ENCODE measurements around the gene SNCAIP. TPM values are rescaled to one million over a fixed set of nuclear protein-coding genes. Genes with fewer than 3 reads are reported as not detected.
A peak's percentile ranks its signal among the peaks of the same experiment; 100 is the strongest.

SNCAIP gene
- total and polyA plus RNA-seq, 4 donors = 3.6 to 14.7 (median 9.0) TPM

- no peak for ATAC-seq (ENCODE audit: low FRiP score)
- intact Hi-C loops (cut with DNase I) = no loop called here
- WGBS, 2 donors = 48 to 59% methylated on average over 2 of the region's 2 CpGs
Measured at GRCh38 chr5:122306461-122306860, 5.6 kb upstream of the SNCAIP start.

DNA sequence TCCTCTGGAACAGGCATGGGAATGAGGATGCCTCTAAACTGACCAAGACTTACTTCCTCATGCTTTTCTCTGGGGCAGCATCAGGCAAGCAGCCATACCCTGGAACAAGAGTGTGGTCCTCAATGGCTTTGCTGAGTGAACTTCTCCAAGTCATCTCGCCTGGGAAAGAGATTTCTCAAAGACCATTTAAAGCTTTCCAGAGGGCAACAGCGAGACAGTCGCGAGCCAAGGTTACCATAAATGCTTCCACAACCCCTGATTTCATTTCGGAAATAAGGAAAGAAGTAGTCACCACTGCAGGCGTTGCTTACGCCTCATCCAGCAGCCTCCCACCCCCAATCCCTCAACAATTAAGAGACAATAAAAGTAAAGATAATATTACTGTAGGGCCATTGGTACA lies 1.1 kb upstream of the SNCAIP start:
- no peaks in the 10 kb centered on the region for H3K4me1 ChIP-seq (ENCODE audit: control insufficient read depth in 1 of 2, insufficient read depth in 2 of 2, low read length in 2 of 2)
- peak in 1 of 2 donors; percentile 44 for DNase-seq
- H3K27me3 ChIP-seq (ENCODE audit: control insufficient read depth in 1 of 2, insufficient read depth in 2 of 2, low read length in 1 of 2) = no peaks in the 10 kb centered on the region
- no peaks in the 10 kb centered on the region for H3K36me3 ChIP-seq (ENCODE audit: control insufficient read depth in 1 of 2, insufficient read depth in 2 of 2, low read length in 1 of 2)
- H3K4me3 ChIP-seq (ENCODE audit: low read length in 2 of 2) = peak overlapping the region; percentile 69 to 81
- WGBS, 2 donors = 9 to 11% methylated on average over 7 of the region's 7 CpGs
- H3K9me3 ChIP-seq (ENCODE audit: control insufficient read depth, low read length) = no peaks in the 10 kb centered on the region
- ATAC-seq (ENCODE audit: low FRiP score) = peak; percentile 55
- H3K27ac ChIP-seq (ENCODE audit: low read depth in 1 of 2, low read length in 2 of 2) = peak overlapping the region; percentile 32 to 34
- intact Hi-C loops (cut with DNase I) = loop anchor here (5.0 to 10.0 kb wide), 5 partner anchors 104 to 194 kb away; no protein-coding TSS in a partner anchor

More at GRCh38 chr5:122306461-122306860, 5.6 kb upstream of the SNCAIP start:
- Histone ChIP-seq H3K36me3 (ENCODE audit: control insufficient read depth in 1 of 2, insufficient read depth in 2 of 2, low read length in 1 of 2) (no peaks in the 10 kb centered on the region), H3K4me1 (ENCODE audit: control insufficient read depth in 1 of 2, insufficient read depth in 2 of 2, low read length in 2 of 2) (no peaks in the 10 kb centered on the region), H3K9me3 (ENCODE audit: control insufficient read depth, low read length) (no peaks in the 10 kb centered on the region), H3K27ac (ENCODE audit: low read depth in 1 of 2, low read length in 2 of 2) (no peak overlapping the region), H3K4me3 (ENCODE audit: low read length in 2 of 2) (no peak overlapping the region), H3K27me3 (ENCODE audit: control insufficient read depth in 1 of 2, insufficient read depth in 2 of 2, low read length in 1 of 2) (no peaks in the 10 kb centered on the region)
- no peak for DNase-seq

GRCh38 chr5:122311497-122311960 lies 508 bp upstream of the SNCAIP start:
- Histone ChIP-seq H3K27ac (ENCODE audit: low read depth in 1 of 2, low read length in 2 of 2) (peak overlapping the region; percentile 22 to 34), H3K4me1 (ENCODE audit: control insufficient read depth in 1 of 2, insufficient read depth in 2 of 2, low read length in 2 of 2) (no peaks in the 10 kb centered on the region), H3K9me3 (ENCODE audit: control insufficient read depth, low read length) (no peaks in the 10 kb centered on the region), H3K27me3 (ENCODE audit: control insufficient read depth in 1 of 2, insufficient read depth in 2 of 2, low read length in 1 of 2) (no peaks in the 10 kb centered on the region), H3K4me3 (ENCODE audit: low read length in 2 of 2) (peak overlapping the region; percentile 69 to 81), H3K36me3 (ENCODE audit: control insufficient read depth in 1 of 2, insufficient read depth in 2 of 2, low read length in 1 of 2) (no peaks in the 10 kb centered on the region)
- DNase-seq (peak; percentile 46 to 79), ATAC-seq (ENCODE audit: low FRiP score) (peak; percentile 8)
- intact Hi-C loops (cut with DNase I) = loop anchor here (5.0 to 10.0 kb wide), 5 partner anchors 103 to 193 kb away; no protein-coding TSS in a partner anchor
- WGBS, 2 donors = 0 to 2% methylated on average over 25 to 33 of the region's 33 CpGs

DNA sequence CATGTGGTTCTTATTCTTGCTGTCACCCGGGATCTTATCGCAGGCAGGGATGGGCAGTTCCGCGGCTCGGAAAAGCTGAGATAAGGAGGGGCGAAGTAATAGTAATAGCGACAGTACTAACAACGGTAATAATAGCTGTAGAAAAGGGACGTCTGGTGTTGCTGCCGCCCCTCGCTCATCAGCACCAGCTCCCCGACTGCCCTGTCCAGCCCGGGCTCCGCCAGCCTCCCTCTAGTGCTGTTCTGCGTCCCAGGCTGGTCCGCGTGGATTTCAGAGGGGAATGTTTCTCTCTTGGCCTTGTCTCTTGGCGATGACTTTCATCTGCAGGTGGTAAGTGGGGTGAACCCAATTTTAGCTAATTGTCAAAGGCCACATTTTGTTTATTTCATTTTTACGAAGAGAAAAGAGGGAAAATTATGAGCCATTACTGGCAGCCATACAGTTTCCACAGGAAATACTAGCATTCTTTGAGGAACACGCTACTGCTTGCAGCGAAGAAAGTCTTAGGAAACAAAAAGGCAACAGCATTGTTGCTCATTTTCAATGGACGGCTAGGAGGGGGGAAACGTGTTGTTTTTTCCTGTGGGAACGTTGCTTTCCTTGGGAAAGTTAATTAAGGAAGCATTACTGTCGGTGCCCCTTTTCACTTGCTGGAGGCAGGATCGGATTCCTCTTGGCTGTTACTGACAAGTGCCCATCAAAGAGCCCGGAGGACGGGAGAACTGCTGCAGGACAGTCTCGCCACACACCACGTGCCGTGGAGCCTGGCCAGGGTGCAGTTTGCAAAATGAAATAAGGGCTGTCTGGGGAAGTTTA lies 762 bp downstream of the SNCAIP start:
- WGBS, 2 donors = 1% methylated on average over 31 of the region's 31 CpGs
- Histone ChIP-seq H3K27ac (ENCODE audit: low read depth in 1 of 2, low read length in 2 of 2) (peak overlapping the region; percentile 76), H3K9me3 (ENCODE audit: control insufficient read depth, low read length) (no peaks in the 10 kb centered on the region), H3K4me3 (ENCODE audit: low read length in 2 of 2) (peak overlapping the region; percentile 69 to 81), H3K4me1 (ENCODE audit: control insufficient read depth in 1 of 2, insufficient read depth in 2 of 2, low read length in 2 of 2) (no peaks in the 10 kb centered on the region), H3K36me3 (ENCODE audit: control insufficient read depth in 1 of 2, insufficient read depth in 2 of 2, low read length in 1 of 2) (no peaks in the 10 kb centered on the region), H3K27me3 (ENCODE audit: control insufficient read depth in 1 of 2, insufficient read depth in 2 of 2, low read length in 1 of 2) (no peaks in the 10 kb centered on the region)
- DNase-seq = peak; percentile 55 to 83
- ATAC-seq (ENCODE audit: low FRiP score) = peak; percentile 71
- intact Hi-C loops (cut with DNase I) = loop anchor here (5.0 to 10.0 kb wide), 5 partner anchors 102 to 192 kb away; no protein-coding TSS in a partner anchor

GRCh38 chr5:122314036-122314435 lies 2.0 kb downstream of the SNCAIP start:
- DNase-seq (no peak), ATAC-seq (ENCODE audit: low FRiP score) (no peak)
- 87 to 92% methylated on average over 2 of the region's 2 CpGs for WGBS, 2 donors
- Histone ChIP-seq H3K4me3 (ENCODE audit: low read length in 2 of 2) (no peak overlapping the region), H3K27ac (ENCODE audit: low read depth in 1 of 2, low read length in 2 of 2) (no peak overlapping the region), H3K36me3 (ENCODE audit: control insufficient read depth in 1 of 2, insufficient read depth in 2 of 2, low read length in 1 of 2) (no peaks in the 10 kb centered on the region), H3K9me3 (ENCODE audit: control insufficient read depth, low read length) (no peaks in the 10 kb centered on the region), H3K4me1 (ENCODE audit: control insufficient read depth in 1 of 2, insufficient read depth in 2 of 2, low read length in 2 of 2) (no peaks in the 10 kb centered on the region), H3K27me3 (ENCODE audit: control insufficient read depth in 1 of 2, insufficient read depth in 2 of 2, low read length in 1 of 2) (no peaks in the 10 kb centered on the region)
- intact Hi-C loops (cut with DNase I) = loop anchor here (5.0 to 10.0 kb wide), 5 partner anchors 101 to 191 kb away; no protein-coding TSS in a partner anchor

DNA sequence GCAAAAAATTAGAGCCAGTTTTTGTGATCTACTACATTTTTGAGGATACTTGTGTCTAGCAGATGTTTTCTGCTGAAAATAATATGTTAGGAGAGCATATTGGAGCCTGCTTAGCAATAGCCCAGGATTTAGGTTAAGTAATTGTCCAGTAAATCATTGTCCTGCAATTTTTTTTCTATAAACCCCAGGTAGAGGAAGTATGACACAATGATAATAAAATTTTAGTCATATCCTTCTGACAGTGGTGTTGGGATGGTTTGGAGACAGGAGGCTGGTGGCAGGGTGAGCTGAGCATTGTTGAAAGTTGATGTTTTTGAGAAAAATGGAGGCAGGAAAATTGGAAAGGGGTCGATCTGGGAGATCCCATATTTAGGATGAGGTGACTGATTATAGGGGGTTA lies 3.5 kb downstream of the SNCAIP start:
- DNase-seq = no peak
- Histone ChIP-seq H3K27me3 (ENCODE audit: control insufficient read depth in 1 of 2, insufficient read depth in 2 of 2, low read length in 1 of 2) (no peaks in the 10 kb centered on the region), H3K36me3 (ENCODE audit: control insufficient read depth in 1 of 2, insufficient read depth in 2 of 2, low read length in 1 of 2) (no peaks in the 10 kb centered on the region), H3K4me1 (ENCODE audit: control insufficient read depth in 1 of 2, insufficient read depth in 2 of 2, low read length in 2 of 2) (no peaks in the 10 kb centered on the region), H3K9me3 (ENCODE audit: control insufficient read depth, low read length) (no peaks in the 10 kb centered on the region), H3K4me3 (ENCODE audit: low read length in 2 of 2) (no peak overlapping the region), H3K27ac (ENCODE audit: low read depth in 1 of 2, low read length in 2 of 2) (no peak overlapping the region)
- intact Hi-C loops (cut with DNase I) = loop anchor here (5.0 to 10.0 kb wide), 4 partner anchors 72 to 189 kb away; no protein-coding TSS in a partner anchor
- 93% methylated on average over 1 of the region's 1 CpG for WGBS, 2 donors
- ATAC-seq (ENCODE audit: low FRiP score) = no peak

DNA sequence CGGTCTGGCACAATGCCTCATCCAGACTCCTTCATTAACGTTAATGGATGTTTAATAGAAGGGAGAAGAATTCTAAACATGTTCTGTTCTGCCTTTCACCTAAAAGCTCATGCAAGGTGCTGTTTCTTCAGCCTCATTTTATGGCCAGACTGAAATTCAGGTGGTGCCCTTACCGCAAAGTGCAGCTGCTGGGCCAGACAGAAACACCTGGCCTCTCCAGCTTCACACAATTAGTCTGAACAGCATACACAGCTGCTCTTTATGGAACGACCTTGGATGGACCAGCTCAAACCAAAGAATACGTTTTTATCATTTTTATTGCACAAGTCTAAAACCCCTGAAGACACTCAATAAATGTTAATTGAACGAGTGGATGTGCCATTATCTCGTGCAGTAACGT lies 4.6 kb downstream of the SNCAIP start:
- Histone ChIP-seq H3K4me1 (ENCODE audit: control insufficient read depth in 1 of 2, insufficient read depth in 2 of 2, low read length in 2 of 2) (no peaks in the 10 kb centered on the region), H3K9me3 (ENCODE audit: control insufficient read depth, low read length) (no peaks in the 10 kb centered on the region), H3K36me3 (ENCODE audit: control insufficient read depth in 1 of 2, insufficient read depth in 2 of 2, low read length in 1 of 2) (no peaks in the 10 kb centered on the region), H3K4me3 (ENCODE audit: low read length in 2 of 2) (no peak overlapping the region), H3K27ac (ENCODE audit: low read depth in 1 of 2, low read length in 2 of 2) (no peak overlapping the region), H3K27me3 (ENCODE audit: control insufficient read depth in 1 of 2, insufficient read depth in 2 of 2, low read length in 1 of 2) (no peaks in the 10 kb centered on the region)
- 88 to 93% methylated on average over 8 of the region's 8 CpGs for WGBS, 2 donors
- ATAC-seq (ENCODE audit: low FRiP score) (no peak), DNase-seq (no peak)
- intact Hi-C loops (cut with DNase I) = loop anchor here (5.0 to 10.0 kb wide), 4 partner anchors 71 to 188 kb away; no protein-coding TSS in a partner anchor

- intact Hi-C loops (cut with DNase I) = loop anchor here (5.0 to 10.0 kb wide), 4 partner anchors 67 to 185 kb away; no protein-coding TSS in a partner anchor
- no peak for ATAC-seq (ENCODE audit: low FRiP score)
- WGBS, 2 donors = 89 to 96% methylated on average over 2 of the region's 2 CpGs
- H3K4me3 ChIP-seq (ENCODE audit: low read length in 2 of 2) = no peak overlapping the region
- no peaks in the 10 kb centered on the region for H3K36me3 ChIP-seq (ENCODE audit: control insufficient read depth in 1 of 2, insufficient read depth in 2 of 2, low read length in 1 of 2)
- no peak for DNase-seq
- no peaks in the 10 kb centered on the region for H3K27me3 ChIP-seq (ENCODE audit: control insufficient read depth in 1 of 2, insufficient read depth in 2 of 2, low read length in 1 of 2)
- H3K27ac ChIP-seq (ENCODE audit: low read depth in 1 of 2, low read length in 2 of 2) = no peak overlapping the region
- no peaks in the 10 kb centered on the region for H3K9me3 ChIP-seq (ENCODE audit: control insufficient read depth, low read length)
- H3K4me1 ChIP-seq (ENCODE audit: control insufficient read depth in 1 of 2, insufficient read depth in 2 of 2, low read length in 2 of 2) = peaks cover 0 to 3% of the 10 kb centered on the region in 2 donors
Measured at GRCh38 chr5:122319897-122320296, 7.9 kb downstream of the SNCAIP start.

Data from aorta (tissue), 5 donors.